ENCODE results near the gene PCP4L1.
A peak's percentile ranks its signal among the peaks of the same experiment; 100 is the strongest.
"Not testable (repeated sequence)": the region's sequence is repeated elsewhere in the genome, so short reads cannot be mapped to it uniquely, and the experiment has no call there.

Gene PCP4L1

DNA sequence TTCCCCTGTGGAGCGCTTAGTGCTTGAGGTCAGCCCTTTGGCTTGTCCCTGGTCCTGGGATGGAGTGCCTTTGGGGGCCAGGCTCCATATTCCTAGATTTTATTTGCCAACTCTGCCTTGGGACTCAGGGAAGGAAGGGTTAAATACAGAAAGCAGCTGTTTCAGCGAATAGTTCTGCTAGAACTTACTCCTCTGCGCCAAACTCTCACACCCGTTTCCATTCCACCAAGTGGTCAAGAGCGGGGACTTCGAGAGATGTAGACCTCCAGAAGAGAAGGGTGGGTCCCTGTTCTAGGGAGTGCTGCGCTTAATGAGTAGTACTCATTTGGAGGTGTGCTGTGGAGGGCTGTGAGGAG lies 33.4 kb upstream of the PCP4L1 start:
- TF ChIP-seq GATA1 (IDR thresholded peaks at IDR 0.05; ENCODE audit: low read depth, low read length) (no peak), POLR2A (IDR thresholded peaks at IDR 0.05; ENCODE audit: low read length) (no peak)
- DNase-seq, result no peak

DNA sequence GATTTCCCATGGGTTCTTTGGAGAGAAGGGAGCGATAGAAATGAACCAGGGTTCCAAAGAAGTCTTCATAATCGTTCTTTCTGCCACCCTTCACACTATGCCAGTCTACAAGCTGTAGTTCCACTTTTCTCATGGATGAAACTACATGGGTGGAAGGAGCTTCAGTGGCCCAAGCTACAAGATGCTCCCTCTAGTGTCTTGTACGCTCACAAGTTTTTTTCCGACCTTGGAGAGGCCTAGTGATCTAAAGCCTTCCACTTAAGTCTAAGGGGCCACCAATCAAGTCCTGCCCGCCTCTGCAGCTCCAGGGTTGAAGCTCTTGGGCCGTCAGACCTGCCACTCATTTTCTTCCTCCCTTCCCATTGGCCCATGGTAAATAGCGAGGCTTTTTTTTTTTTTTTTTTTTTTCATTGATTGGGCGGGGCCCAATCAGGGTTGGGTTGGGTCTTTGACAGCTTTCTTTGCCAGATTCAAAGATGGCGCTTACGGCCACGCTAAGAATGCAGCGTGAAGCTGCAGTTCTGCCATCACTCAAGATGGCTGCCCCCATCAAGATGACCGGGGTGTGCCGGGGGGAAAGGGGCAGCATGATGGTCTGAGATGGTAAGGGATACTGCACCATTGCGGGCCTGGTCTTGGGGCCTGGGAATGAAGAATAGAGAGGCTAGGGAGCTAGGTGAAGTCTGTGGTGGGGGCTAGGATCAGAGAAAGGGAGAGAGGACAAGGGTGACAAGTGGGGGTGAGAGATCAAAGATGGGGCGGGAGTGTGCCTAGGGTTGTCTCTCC lies 32.8 kb upstream of the PCP4L1 start, which contains the start of gene TOMM40L:
TOMM40L (plus strand) TSS at position 527 of the 786 bp plus-strand sequence. CDS start 430 bp downstream, outside the sequence.
- TF ChIP-seq GATA1 (IDR thresholded peaks at IDR 0.05; ENCODE audit: low read depth, low read length) (no peak), POLR2A (IDR thresholded peaks at IDR 0.05; ENCODE audit: low read length) (peak; percentile 49)
- DNase-seq, result peak; percentile 92 to 97

DNA sequence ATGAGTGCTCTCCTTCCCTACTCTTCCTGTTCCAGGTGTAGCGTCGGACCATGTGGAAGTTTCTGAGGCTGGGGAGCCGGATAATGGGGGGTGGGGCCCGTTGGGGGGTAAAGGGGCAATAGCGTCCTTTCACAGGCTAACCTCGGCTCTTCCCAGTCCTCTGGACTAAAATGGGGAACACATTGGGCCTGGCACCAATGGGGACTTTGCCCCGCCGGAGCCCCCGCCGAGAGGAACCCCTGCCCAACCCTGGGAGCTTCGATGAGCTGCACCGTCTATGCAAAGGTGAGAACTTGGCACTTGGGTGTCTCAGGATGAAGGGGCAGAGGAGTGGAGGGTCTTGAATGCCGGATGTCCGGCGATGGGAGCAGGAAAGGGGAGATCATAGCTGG lies 32.2 kb upstream of the PCP4L1 start:
- TF ChIP-seq POLR2A (IDR thresholded peaks at IDR 0.05; ENCODE audit: low read length) (no peak), GATA1 (IDR thresholded peaks at IDR 0.05; ENCODE audit: low read depth, low read length) (no peak)
- no peak for DNase-seq

DNA sequence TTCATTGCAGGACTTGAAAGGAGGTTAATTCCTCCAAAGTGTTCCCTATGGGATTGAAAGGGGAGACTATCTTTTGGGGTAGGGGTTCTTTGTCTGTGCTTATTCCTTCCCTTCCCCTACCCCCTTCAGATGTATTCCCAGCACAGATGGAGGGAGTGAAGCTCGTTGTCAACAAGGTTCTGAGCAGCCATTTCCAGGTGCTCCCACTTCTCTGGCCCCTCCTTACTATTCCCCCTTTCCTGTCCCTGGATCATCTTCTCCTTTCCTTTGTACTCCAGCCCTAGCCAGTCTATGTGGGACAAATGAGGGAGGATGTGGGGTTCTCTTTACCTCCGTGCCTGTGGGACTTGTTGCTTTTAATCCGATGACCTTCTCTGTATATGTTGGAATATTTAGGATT lies 31.8 kb upstream of the PCP4L1 start:
- TF ChIP-seq POLR2A (IDR thresholded peaks at IDR 0.05; ENCODE audit: low read length), result no peak
- no peak for TF ChIP-seq GATA1 (IDR thresholded peaks at IDR 0.05; ENCODE audit: low read depth, low read length)
- no peak for DNase-seq

DNA sequence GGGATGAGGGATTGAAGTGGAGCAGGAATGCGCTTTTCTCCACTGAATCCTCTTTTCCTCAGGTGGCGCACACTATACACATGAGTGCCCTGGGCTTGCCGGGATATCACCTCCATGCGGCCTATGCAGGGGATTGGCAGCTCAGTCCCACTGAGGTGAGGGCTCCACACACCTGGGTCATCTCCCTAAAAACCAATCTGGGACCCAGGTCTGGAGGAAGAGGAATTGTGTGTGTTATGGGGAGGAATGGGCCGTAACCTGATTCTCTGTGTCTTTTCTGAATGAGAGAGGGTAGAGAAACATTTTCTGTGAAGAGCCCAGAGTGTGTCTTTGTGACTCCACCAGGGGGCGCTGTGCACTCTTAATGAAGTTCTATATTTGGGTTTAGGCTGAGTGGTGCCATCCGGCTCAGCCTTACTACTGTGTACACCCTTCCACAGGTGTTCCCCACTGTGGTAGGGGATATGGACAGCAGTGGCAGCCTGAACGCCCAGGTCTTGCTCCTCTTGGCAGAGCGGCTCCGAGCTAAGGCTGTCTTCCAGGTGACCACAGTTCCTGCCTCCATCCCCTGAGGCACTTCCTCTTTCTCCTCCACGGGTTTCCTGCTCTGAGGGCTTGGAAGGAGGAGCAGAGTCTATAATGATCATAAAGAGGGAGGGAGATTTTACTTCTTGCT lies 31.2 kb upstream of the PCP4L1 start:
- TF ChIP-seq POLR2A (IDR thresholded peaks at IDR 0.05; ENCODE audit: low read length) (no peak), GATA1 (IDR thresholded peaks at IDR 0.05; ENCODE audit: low read depth, low read length) (no peak)
- DNase-seq, result peak; percentile 83 to 91

DNA sequence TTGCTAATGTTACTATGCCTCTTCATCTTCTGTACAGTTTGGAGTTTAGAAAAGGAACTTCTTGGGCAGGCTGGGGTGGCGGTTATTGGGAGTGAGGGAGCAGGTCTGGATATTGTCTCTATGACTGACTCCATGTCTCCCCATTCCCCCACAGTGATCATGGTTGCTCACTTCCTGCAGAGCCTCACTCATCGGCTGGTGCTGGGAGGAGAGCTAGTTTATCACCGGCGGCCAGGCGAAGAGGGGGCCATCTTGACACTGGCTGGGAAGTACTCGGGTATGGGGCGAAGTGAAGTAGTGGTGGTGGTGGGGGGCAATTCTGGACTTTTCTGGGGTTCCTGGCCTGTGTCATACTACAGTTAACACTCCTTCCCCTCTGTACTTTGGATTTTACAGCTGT lies 30.5 kb upstream of the PCP4L1 start:
- DNase-seq, result no peak

DNA sequence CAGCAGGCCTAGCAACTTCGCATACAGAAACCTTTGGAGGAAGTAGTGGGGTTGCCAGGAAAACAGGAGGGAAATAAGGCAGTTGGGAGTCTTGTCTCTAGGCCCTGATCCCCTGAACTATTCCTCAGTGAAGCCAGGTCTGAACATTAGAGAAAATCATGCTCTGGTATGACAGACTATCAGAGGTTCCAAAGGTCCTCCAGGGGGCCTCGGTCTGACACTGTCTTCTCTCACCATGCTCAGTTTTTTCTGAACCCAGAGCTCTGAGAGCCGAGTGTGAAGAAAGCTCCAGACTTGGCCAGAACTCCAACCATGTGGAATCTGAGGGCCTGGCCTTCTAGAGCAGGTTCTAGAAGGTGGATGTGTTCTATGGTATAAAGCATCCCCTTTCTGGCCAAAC lies 28.6 kb upstream of the PCP4L1 start:
- DNase-seq, result peak in 1 of 2 experiments; percentile 15
- no peak for TF ChIP-seq POLR2A (IDR thresholded peaks at IDR 0.05; ENCODE audit: low read length)
- TF ChIP-seq GATA1 (IDR thresholded peaks at IDR 0.05; ENCODE audit: low read depth, low read length), result no peak

More for the DNA sequence above, 30.5 kb upstream of the PCP4L1 start:
- TF ChIP-seq POLR2A (IDR thresholded peaks at IDR 0.05; ENCODE audit: low read length) (no peak), GATA1 (IDR thresholded peaks at IDR 0.05; ENCODE audit: low read depth, low read length) (no peak)

DNA sequence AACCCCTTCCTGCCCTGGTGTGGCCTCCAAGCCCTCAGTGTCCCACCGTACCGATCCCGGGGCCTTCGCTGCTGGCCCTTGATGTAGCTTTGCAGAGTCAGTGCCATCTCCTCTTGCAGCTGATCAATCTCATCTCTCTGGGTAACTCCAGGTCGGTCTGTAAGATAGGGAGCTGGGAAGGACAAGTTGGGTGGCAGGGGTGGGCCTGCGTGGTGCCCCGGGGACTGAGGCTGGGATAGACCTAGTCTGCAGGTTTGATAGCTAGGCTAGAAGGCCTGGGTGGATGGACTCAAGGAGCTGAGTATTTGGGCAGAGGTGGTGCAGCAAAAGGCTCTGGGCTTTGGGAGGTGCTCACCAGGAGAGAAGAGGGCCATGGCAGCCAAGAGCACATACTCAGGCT lies 27.8 kb upstream of the PCP4L1 start:
- TF ChIP-seq GATA1 (IDR thresholded peaks at IDR 0.05; ENCODE audit: low read depth, low read length), result no peak
- no peak for TF ChIP-seq POLR2A (IDR thresholded peaks at IDR 0.05; ENCODE audit: low read length)
- no peak for DNase-seq

DNA sequence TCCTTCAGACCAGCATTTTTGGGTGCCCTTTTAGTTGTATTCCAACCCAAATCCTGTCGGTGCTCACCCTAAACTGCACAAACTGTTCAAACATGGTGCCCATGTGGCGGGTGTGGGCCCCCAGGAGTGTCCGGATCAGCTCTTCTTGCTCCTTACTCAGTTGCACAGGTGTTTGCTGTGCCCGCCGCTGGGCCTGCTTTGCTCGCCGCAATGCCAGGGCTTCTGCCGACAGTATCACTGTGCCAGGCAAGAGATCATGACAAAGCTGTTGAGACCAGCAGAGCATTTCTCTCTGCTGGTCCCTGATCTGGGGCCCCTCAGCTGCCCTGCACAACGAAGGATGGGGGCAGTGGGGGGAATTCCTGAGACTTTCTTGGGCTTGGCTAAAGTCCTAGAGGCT lies 25.4 kb upstream of the PCP4L1 start:
- DNase-seq, result no peak
- TF ChIP-seq GATA1 (IDR thresholded peaks at IDR 0.05; ENCODE audit: low read depth, low read length) (no peak), POLR2A (IDR thresholded peaks at IDR 0.05; ENCODE audit: low read length) (no peak)

DNA sequence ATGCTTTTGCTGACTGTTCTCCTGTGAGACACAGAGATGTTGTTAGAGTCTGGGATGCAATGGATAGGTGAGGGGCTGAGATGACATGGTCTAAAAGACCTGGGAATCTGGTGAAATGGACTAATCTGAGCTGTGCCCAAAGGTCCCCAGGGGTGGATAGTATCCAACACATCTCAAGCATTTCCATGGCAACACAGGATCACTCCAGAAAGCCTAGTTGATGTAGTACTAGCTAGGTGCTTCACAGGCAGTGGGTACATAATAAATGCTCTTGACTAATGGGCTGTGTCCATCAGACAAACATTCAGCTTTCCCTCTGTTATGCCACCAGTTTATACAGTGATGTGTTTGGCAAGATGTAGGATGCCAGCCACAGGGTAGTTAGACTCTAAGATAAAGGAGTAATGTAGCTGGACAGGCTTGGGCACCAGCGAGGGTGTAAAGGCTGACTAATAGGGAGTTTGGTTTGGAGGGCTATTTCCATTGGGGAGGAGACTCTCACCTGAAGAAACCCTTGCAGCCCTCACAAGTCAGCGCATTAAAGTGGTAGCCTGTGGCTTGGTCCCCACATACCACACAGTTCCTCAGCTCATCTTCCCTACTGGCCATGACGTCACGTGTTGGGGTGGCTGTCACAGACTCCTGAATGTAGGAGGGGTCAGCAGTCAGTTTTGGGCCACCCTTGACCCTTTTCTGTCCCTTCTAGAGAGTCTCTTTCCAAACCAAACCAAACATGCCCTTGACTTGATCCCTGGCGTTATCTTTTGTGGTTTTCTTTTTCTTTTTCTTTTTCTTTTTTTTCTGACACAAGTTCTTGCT lies 22.4 kb upstream of the PCP4L1 start:
- DNase-seq, result no peak
- TF ChIP-seq POLR2A (IDR thresholded peaks at IDR 0.05; ENCODE audit: low read length), result no peak

DNA sequence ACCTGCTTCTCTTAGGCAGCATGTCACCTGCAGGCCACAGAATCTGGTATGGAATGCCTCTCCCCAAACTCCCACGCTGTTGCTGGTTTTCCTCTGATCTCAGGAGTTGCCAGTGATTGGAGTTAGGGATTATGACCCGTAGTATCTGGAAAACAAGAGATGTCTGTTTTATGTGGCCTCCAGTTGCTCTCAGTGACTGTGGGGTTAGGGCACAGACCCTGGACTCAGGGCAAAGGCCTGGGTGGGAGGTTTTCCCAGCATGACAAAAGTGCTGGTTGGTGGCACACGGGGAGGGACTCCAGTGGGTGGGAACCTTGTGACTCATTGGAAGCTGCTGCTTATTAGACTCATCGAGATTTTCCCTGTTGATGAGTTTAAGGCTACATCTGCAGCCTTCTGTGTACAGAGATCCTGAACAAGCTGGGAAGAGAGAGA lies 20.5 kb upstream of the PCP4L1 start, which contains the start of gene NR1I3:
NR1I3 (minus strand) TSS at position 165 of the 435 bp plus-strand sequence. CDS start 1,638 bp downstream, outside the sequence.
- no peak for DNase-seq
- TF ChIP-seq GATA1 (IDR thresholded peaks at IDR 0.05; ENCODE audit: low read depth, low read length), result no peak
- no peak for TF ChIP-seq POLR2A (IDR thresholded peaks at IDR 0.05; ENCODE audit: low read length)

DNA sequence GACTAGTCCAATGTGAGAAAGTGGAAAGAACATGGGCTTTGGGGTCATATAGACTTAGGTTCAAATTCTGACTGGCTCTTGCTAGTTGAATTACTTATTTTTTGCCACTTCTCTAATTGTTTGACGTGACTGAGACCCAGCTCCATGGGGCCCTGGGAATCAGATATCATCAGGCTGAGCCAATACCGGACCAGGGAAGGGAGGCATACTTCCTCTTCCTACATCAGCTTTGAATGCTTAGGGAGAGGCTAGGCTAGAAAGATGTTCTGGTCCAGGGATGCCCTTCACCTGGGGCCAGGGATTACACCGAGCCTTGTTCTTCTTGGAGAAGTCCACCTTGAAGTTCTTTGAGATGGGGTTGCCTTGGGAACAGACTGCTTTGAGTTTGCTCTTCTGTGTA lies 16.9 kb upstream of the PCP4L1 start:
- no peak for DNase-seq
- TF ChIP-seq POLR2A (IDR thresholded peaks at IDR 0.05; ENCODE audit: low read length), result no peak
- no peak for TF ChIP-seq GATA1 (IDR thresholded peaks at IDR 0.05; ENCODE audit: low read depth, low read length)

DNA sequence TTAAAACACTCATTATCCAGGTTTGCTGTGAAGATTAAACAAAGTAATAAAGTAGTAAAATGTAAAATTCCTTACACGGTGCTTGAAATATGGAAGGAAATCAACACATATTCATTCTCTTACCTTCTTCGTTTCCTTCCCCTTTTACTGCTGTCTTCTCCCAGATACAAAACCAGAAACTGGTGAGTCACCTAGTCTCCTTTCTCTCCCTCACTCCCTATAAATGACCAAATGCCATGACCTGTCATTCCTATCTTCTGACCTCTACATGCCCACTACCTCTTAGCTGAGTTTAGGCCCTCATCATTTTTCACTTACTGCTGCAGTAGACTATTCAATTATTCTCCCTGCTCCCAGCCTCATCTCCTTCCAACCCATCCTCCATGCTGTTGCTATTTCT lies 16.2 kb upstream of the PCP4L1 start:
- no peak for DNase-seq
- TF ChIP-seq GATA1 (IDR thresholded peaks at IDR 0.05; ENCODE audit: low read depth, low read length) (no peak), POLR2A (IDR thresholded peaks at IDR 0.05; ENCODE audit: low read length) (no peak)

DNA sequence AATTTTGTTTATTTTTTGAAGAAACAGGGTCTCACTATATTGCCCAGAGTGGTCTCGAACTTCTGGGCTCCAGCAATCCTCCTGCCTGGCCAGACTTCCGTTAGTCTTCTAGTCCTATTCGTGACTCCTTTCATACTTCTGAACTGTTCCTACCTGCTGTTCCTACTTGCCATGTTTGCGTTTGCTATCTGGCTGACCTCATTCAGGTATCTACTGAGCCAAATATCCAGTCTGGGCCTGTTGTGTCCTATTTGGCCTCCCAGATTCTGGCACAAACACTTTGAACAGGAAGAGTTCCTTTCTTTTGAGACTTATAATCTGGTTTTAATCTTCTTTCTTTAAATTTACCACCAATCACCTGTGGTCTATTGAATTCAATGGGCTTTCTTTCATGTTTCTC lies 13.7 kb upstream of the PCP4L1 start:
- DNase-seq, result no peak
- no peak for TF ChIP-seq GATA1 (IDR thresholded peaks at IDR 0.05; ENCODE audit: low read depth, low read length)
- no peak for TF ChIP-seq POLR2A (IDR thresholded peaks at IDR 0.05; ENCODE audit: low read length)

DNA sequence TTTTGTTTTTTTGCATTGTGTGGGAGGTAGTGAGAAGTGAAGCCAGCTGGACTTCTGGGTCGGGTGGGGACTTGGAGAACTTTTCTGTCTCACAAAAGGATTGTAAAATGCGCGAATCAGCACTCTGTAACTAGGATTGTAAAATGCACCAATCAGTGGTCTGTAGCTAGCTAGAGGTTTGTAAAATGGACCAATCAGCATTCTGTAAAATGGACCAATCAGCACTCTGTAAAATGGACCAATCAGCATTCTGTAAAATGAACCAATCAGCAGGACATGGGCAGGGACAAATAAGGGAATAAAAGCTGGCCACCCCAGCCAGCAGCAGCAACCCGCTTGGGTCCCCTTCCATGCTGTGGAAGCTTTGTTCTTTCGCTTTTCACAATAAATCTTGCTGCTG lies 8.4 kb upstream of the PCP4L1 start:
- DNase-seq, result not testable (repeated sequence)

Data from erythroblast (primary cell).